ENCODE data around the gene BMPR1B.

GRCh38 chr4:94834501-94834900 lies 76.7 kb downstream of the BMPR1B start:
- TF ChIP-seq, protein P1, sequence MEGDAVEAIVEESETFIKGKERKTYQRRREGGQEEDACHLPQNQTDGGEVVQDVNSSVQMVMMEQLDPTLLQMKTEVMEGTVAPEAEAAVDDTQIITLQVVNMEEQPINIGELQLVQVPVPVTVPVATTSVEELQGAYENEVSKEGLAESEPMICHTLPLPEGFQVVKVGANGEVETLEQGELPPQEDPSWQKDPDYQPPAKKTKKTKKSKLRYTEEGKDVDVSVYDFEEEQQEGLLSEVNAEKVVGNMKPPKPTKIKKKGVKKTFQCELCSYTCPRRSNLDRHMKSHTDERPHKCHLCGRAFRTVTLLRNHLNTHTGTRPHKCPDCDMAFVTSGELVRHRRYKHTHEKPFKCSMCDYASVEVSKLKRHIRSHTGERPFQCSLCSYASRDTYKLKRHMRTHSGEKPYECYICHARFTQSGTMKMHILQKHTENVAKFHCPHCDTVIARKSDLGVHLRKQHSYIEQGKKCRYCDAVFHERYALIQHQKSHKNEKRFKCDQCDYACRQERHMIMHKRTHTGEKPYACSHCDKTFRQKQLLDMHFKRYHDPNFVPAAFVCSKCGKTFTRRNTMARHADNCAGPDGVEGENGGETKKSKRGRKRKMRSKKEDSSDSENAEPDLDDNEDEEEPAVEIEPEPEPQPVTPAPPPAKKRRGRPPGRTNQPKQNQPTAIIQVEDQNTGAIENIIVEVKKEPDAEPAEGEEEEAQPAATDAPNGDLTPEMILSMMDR (IDR thresholded peaks at IDR 0.05) = no peak
- TF ChIP-seq EZH2 (IDR thresholded peaks at IDR 0.05; ENCODE audit: borderline replicate concordance, insufficient read depth, low read depth, low read length, poor library complexity, severe bottlenecking) = no peak
